Measurements from ENCODE around the gene MTERF4. TPM values are rescaled to one million over a fixed set of nuclear protein-coding genes. Genes with fewer than 3 reads are reported as not detected.

The MTERF4 gene
- total RNA-seq, 2 donors from 2014 or later: 91.3 to 98.5 TPM

- Histone ChIP-seq H3K27ac (peak overlapping the region; percentile 44 to 52), H3K27me3 (replicated peaks; ENCODE audit: insufficient read depth) (no peaks in the 10 kb centered on the region), H3K4me3 (no peak overlapping the region), H3K4me1 (replicated peaks) (peaks cover 4% of the 10 kb centered on the region), H3K36me3 (no peaks in the 10 kb centered on the region), H3K9me3 (no peaks in the 10 kb centered on the region)
- DNase-seq (ENCODE audit: low spot score): peak; percentile 88
- intact Hi-C loops (cut with DNase I): no loop called here
- TF ChIP-seq, protein P1, sequence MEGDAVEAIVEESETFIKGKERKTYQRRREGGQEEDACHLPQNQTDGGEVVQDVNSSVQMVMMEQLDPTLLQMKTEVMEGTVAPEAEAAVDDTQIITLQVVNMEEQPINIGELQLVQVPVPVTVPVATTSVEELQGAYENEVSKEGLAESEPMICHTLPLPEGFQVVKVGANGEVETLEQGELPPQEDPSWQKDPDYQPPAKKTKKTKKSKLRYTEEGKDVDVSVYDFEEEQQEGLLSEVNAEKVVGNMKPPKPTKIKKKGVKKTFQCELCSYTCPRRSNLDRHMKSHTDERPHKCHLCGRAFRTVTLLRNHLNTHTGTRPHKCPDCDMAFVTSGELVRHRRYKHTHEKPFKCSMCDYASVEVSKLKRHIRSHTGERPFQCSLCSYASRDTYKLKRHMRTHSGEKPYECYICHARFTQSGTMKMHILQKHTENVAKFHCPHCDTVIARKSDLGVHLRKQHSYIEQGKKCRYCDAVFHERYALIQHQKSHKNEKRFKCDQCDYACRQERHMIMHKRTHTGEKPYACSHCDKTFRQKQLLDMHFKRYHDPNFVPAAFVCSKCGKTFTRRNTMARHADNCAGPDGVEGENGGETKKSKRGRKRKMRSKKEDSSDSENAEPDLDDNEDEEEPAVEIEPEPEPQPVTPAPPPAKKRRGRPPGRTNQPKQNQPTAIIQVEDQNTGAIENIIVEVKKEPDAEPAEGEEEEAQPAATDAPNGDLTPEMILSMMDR (IDR thresholded peaks at IDR 0.05): peak in 1 of 4 experiments; percentile 28
- TF ChIP-seq POLR2A (IDR thresholded peaks at IDR 0.05): no peak
- TF ChIP-seq POLR2AphosphoS5 (IDR thresholded peaks at IDR 0.05): peak; percentile 84
- WGBS: 59% methylated on average over 16 of the region's 16 CpGs
Observed at GRCh38 chr2:241123816-241124536, 21.9 kb upstream of the MTERF4 start.

DNA sequence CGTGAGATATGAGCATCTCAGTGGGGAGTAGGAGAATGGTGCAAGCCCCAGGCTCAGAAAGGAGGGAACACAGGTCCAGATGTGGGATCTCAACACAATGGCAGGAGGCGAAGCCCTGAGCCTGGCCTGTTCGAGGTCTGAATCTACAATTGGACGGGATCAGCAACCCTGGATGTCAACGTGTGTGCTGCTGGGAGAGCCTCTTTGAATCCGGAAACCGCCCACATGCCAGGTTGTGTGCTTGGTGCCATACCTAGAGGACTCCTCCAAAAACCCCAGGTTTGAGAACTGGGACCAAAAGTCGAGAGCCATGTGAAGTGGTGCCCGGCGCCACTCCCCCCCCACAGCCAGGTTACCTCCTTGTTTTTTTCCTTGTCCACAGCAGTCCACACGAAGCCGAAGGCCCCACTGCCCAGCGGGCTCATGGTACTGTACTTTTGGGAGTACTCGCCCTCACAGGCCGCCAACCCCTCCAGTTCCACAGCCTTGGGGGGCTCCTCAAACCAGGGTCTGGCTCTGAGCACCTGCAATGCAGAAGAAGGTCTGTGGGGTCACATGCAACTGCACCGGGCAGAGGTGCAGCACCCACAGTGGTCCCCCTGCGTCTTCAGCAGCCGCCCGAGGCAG is 20.4 kb upstream of the MTERF4 start:
- DNase-seq (ENCODE audit: low spot score): no peak
- intact Hi-C loops (cut with DNase I): no loop called here
- peaks cover 4% of the 10 kb centered on the region for H3K4me1 ChIP-seq (replicated peaks)
- H3K9me3 ChIP-seq: no peaks in the 10 kb centered on the region
- WGBS: 91% methylated on average over 18 of the region's 19 CpGs
- no peaks in the 10 kb centered on the region for H3K36me3 ChIP-seq
- H3K4me3 ChIP-seq: no peak overlapping the region
- TF ChIP-seq POLR2AphosphoS5 (IDR thresholded peaks at IDR 0.05): no peak
- TF ChIP-seq, protein P1 (IDR thresholded peaks at IDR 0.05): no peak
- no peak for TF ChIP-seq POLR2A (IDR thresholded peaks at IDR 0.05)
- no peaks in the 10 kb centered on the region for H3K27me3 ChIP-seq (replicated peaks; ENCODE audit: insufficient read depth)
- H3K27ac ChIP-seq: no peak overlapping the region

DNA sequence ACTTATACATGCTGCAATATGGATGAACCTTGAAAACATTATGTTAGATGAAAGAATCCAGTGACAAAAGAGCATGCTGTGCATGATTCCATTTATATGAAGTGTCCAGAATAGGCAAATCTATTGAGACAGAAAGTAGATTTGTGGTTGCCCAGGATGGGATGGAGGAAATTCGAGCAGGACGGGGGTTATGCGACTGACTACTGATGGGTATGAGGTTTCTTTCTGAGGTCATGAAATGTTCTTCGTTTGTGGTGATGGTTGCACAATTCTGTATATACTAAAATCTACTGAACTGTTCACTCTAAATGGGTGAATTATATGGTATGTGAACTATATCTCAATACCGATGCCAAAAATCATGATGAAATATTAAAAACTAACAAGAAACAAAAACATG is 18.9 kb upstream of the MTERF4 start:
- Histone ChIP-seq H3K4me1 (replicated peaks) (peaks cover 4% of the 10 kb centered on the region), H3K36me3 (no peaks in the 10 kb centered on the region), H3K27me3 (replicated peaks; ENCODE audit: insufficient read depth) (no peaks in the 10 kb centered on the region), H3K27ac (no peak overlapping the region), H3K4me3 (no peak overlapping the region), H3K9me3 (no peaks in the 10 kb centered on the region)
- intact Hi-C loops (cut with DNase I): no loop called here
- no peak for DNase-seq (ENCODE audit: low spot score)
- no peak for TF ChIP-seq POLR2A (IDR thresholded peaks at IDR 0.05)
- TF ChIP-seq POLR2AphosphoS5 (IDR thresholded peaks at IDR 0.05): no peak
- TF ChIP-seq, protein P1 (IDR thresholded peaks at IDR 0.05): no peak
- WGBS: 93% methylated on average over 5 of the region's 5 CpGs

DNA sequence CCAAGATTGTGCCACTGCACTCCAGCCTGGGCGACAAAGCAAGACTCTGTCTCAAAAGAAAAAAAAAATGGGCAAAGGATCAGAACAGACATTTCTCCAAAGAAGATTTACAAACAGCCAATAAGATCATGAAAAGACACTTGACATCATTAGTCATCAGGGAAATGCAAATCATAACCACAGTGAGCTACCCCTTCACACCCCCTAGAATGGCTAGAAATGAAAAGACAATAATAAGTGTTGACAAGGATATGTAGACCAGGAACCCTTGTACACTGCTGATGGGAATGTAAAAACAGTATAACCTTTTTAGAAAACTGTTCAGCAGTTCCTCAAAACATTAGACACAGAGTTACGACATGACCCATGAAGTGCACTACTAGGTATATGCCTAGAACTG is 18.4 kb upstream of the MTERF4 start:
- 99% methylated on average over 2 of the region's 2 CpGs for WGBS

More for the DNA sequence above, 18.4 kb upstream of the MTERF4 start:
- H3K27me3 ChIP-seq (replicated peaks; ENCODE audit: insufficient read depth): no peaks in the 10 kb centered on the region
- no peaks in the 10 kb centered on the region for H3K9me3 ChIP-seq
- TF ChIP-seq, protein P1 (IDR thresholded peaks at IDR 0.05): no peak
- TF ChIP-seq POLR2AphosphoS5 (IDR thresholded peaks at IDR 0.05): no peak
- no peak for TF ChIP-seq POLR2A (IDR thresholded peaks at IDR 0.05)
- intact Hi-C loops (cut with DNase I): no loop called here
- H3K4me1 ChIP-seq (replicated peaks): peaks cover 4% of the 10 kb centered on the region
- H3K36me3 ChIP-seq: no peaks in the 10 kb centered on the region
- no peak overlapping the region for H3K4me3 ChIP-seq
- no peak overlapping the region for H3K27ac ChIP-seq
- no peak for DNase-seq (ENCODE audit: low spot score)

All from prostate gland (tissue), 2 donors.